Measurements from ENCODE around the gene PLCD3.

The PLCD3 gene

DNA sequence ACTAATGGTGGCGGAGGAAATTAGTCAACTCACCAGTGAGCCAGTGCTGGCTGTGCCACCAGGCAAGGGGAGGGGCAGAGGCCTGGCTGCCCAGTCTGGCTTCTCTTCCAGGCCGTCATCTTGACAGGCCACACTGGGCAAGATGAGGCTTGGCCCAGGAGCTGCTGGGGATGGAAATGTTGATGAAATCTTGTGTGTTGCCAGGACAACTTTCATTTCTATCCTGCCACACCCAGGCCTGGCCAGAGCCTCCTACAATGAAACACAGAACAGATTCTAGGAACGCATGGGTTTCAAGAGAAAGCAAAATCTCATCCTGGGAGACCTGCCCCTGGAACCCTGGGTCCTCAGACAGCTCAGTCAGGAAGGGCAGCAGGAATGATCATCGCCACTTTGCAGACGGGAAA is 38.6 kb upstream of the PLCD3 start:
- TF ChIP-seq, protein P1, sequence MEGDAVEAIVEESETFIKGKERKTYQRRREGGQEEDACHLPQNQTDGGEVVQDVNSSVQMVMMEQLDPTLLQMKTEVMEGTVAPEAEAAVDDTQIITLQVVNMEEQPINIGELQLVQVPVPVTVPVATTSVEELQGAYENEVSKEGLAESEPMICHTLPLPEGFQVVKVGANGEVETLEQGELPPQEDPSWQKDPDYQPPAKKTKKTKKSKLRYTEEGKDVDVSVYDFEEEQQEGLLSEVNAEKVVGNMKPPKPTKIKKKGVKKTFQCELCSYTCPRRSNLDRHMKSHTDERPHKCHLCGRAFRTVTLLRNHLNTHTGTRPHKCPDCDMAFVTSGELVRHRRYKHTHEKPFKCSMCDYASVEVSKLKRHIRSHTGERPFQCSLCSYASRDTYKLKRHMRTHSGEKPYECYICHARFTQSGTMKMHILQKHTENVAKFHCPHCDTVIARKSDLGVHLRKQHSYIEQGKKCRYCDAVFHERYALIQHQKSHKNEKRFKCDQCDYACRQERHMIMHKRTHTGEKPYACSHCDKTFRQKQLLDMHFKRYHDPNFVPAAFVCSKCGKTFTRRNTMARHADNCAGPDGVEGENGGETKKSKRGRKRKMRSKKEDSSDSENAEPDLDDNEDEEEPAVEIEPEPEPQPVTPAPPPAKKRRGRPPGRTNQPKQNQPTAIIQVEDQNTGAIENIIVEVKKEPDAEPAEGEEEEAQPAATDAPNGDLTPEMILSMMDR (IDR thresholded peaks at IDR 0.05; ENCODE audit: control extremely low read depth, extremely low read depth, low read depth, missing control alignments), result no peak
- ChIA-PET CTCF (interaction anchor here (0.9 to 5.8 kb wide), 3 partner anchors 9 to 36 kb away, joined by 3 to 41 read pairs (median 23); partner anchors contain the start of genes ACBD4 and HEXIM2), POLR2A (interaction anchor here (1.0 to 2.9 kb wide), 2 partner anchors 12 to 22 kb away, joined by 3 to 23 read pairs; partner anchors contain the start of gene HEXIM1)
- no peak for DNase-seq (ENCODE audit: extremely low spot score)

DNA sequence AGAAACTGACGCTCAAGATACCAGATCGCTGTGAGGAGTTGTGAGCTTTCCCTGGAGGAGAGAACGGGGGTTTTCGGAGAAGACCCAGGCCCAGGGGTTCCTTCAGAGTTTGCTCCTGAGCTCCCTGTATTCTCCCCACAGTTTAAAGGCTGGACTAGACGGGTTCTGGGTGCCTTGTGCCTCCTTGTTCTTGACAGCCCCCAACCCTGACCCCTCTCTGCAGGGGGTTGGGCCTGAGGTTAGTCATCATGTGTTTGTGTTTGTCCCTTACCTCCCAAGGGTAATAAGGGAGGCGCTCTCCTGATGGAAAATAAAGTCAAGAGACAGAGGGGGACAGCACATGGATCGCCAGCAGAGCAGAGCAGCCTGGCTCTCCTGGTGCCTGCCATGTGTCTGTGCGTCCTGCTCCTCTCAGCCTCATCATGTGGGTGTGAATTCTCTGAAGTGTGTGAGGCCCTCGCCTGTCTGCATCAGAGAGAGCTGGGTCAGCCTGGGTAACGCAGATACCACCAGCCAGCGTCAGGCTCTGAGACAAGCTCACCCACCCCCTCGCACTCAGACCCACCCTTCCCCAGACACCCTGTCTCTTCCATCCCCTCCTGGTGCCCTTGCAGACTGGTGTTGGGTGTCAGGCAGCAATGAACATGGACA is 38.1 kb upstream of the PLCD3 start:
- CTCF ChIA-PET, result interaction anchor here (0.7 to 5.8 kb wide), 5 partner anchors 8 to 49 kb away, joined by 3 to 41 read pairs (median 3); partner anchors contain the start of genes ACBD4 and HEXIM2
- no peak for DNase-seq (ENCODE audit: extremely low spot score)
- TF ChIP-seq, protein P1 (IDR thresholded peaks at IDR 0.05; ENCODE audit: control extremely low read depth, extremely low read depth, low read depth, missing control alignments), result no peak
- POLR2A ChIA-PET, result interaction anchor here (1.0 to 2.0 kb wide), 2 partner anchors 12 to 22 kb away, joined by 3 to 13 read pairs; partner anchors contain the start of gene HEXIM1

DNA sequence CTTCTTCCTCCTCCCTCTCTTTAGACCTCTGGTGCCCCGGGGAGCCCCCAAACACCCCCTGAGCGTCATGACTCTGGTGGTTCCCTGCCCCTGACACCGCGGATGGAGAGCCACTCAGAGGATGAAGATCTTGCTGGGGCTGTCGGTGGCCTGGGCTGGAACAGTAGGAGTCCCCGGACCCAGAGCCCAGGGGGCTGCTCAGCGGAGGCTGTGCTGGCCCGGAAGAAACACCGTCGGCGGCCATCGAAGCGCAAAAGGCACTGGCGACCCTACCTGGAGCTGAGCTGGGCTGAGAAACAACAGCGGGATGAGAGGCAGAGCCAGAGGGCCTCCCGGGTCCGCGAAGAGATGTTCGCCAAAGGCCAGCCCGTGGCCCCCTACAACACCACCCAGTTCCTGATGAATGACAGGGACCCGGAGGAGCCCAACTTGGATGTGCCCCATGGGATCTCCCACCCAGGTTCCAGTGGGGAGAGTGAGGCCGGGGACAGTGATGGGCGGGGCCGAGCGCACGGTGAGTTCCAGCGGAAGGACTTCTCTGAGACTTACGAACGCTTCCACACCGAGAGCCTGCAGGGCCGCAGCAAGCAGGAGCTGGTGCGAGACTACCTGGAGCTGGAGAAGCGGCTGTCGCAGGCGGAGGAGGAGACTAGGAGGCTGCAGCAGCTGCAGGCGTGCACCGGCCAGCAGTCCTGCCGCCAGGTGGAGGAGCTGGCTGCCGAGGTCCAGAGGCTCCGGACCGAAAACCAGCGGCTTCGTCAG is 36.9 kb upstream of the PLCD3 start:
- TF ChIP-seq, protein P1 (IDR thresholded peaks at IDR 0.05; ENCODE audit: control extremely low read depth, extremely low read depth, low read depth, missing control alignments), result no peak
- CTCF ChIA-PET, result interaction anchor here (0.9 to 5.8 kb wide), 5 partner anchors 7 to 34 kb away, joined by 3 to 41 read pairs (median 7); partner anchors contain the start of genes ACBD4 and HEXIM2
- POLR2A ChIA-PET, result interaction anchor here (2.0 kb wide), 1 partner anchor 21 kb away, joined by 13 read pairs; the partner anchor contains the start of gene HEXIM1
- no peak for DNase-seq (ENCODE audit: extremely low spot score)

DNA sequence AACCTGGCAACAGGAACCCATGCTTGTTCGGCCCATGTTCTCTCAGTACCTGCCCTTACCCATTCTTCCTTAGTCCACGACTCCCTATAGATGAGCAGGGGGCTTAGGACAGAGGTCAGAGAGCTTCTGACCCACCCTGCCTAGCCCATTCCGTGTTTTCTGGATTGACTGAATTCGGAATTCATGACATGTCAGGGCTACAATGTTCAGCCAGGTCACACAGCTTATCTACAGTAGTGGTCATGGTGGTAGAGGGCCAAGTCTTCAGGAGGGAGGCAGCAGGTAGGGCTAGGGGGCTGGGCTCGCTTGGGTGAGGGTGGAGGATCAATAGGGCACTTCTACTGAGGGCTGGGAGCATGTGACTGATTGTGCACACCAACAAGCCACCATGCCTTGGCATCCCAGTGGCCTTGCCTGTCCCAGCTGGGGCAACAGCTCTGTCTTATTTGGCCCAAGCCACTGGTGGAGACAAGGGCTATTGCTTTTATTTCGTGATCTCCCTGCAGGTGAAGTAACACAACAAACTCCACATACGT is 32.5 kb upstream of the PLCD3 start:
- no peak for DNase-seq (ENCODE audit: extremely low spot score)
- TF ChIP-seq, protein P1 (IDR thresholded peaks at IDR 0.05; ENCODE audit: control extremely low read depth, extremely low read depth, low read depth, missing control alignments), result no peak
- ChIA-PET POLR2A (interaction anchor here (0.5 kb wide), 1 partner anchor 1693 kb away, joined by 6 read pairs; no protein-coding TSS in a partner anchor), CTCF (interaction anchor here (1.0 to 7.6 kb wide), 5 partner anchors 9 to 33 kb away, joined by 3 to 131 read pairs (median 16); partner anchors contain the start of genes ACBD4, HEXIM1 and PLCD3)

DNA sequence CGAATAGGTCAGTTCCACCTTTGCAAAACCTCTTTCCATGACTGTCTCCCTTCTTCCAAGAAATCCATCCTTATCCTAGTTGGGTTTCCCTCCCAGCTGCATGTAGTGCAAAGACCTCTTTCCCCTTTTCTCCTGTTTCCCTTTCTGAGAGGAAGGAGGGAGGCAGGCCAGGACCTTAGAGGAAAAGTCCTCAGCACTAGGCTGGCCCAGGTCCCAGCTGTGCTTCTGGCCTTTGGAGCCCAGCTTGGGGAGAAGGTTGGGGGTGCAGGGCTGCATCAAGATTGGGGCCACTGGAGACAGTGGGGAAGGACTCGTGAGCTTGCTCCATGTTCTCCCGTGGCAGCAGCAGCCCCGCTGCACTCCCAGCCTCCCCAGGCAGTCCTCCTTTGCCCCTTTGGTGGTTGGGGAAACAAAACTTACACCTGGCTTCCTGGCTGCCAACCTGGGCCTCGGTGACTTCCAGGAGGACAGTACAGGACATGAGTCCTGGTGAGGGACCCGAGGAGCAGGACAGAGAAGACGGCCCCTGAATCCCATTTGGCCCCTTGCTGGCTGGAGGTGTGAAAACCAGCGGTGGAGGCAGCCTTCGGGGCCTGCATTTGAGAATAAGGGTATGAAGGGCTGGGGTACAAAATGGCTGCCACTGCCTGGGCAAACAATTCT is 29.8 kb upstream of the PLCD3 start:
- TF ChIP-seq, protein P1 (IDR thresholded peaks at IDR 0.05; ENCODE audit: control extremely low read depth, extremely low read depth, low read depth, missing control alignments), result no peak
- DNase-seq (ENCODE audit: extremely low spot score), result no peak
- ChIA-PET CTCF (interaction anchor here (1.0 to 7.6 kb wide), 8 partner anchors 9 to 115 kb away, joined by 3 to 131 read pairs (median 10); partner anchors contain the start of genes ACBD4 and HEXIM1), POLR2A (interaction anchor here (0.6 to 7.0 kb wide), 6 partner anchors 12 to 162 kb away, joined by 3 to 332 read pairs (median 6); partner anchors contain the start of genes ACBD4 and HEXIM1)

All from GM10248 (cell line).